K562 (cell line): ENCODE results near the gene CCNY. TPM values are rescaled to one million over a fixed set of nuclear protein-coding genes. Genes with fewer than 3 reads are reported as not detected.

ENCODE experiments used
- FIP1L1 ChIP-seq: fragments of 200-400 bp; formaldehyde crosslinking; IDR thresholded peaks from 2 replicates; pipeline ENCODE4 v1.6.1; 2018; ENCODE audit warnings: mild to moderate bottlenecking, low read depth, low read length; ENCODE audit not compliant: poor library complexity, severe bottlenecking
- polyA plus RNA-seq, 8 experiments: library from polyadenylated mRNA; depleted of rRNA in 4 of 8; stranded (reverse) in 5 of 8; unstranded in 3 of 8; fragments of >200 nt; fragmentation: Nextera tagmentation in 2 of 8; fragmentation: Illumina TruSeq in 1 of 8; extraction: Ambion mirVana in 2 of 8; extraction: Trizol in 1 of 8; gene quantifications; 2 replicates each; pipeline versions ENCODE4 v1.2.1 to v1.2.3, GENCODE V29; 2011 to 2014; ENCODE audit warnings: inconsistent platforms in 1 of 8, missing spikeins in 1 of 8
- total RNA-seq, 7 experiments: library from RNA; depleted of rRNA in 6 of 7; stranded (reverse); fragments of >200 nt in 6 of 7; fragmentation: Illumina TruSeq in 2 of 7; extraction: Trizol in 2 of 7; gene quantifications; 2 replicates each; pipeline versions ENCODE4 v1.2.1 to v1.2.3, GENCODE V29; 2011 to 2021; ENCODE audit warnings: low replicate concordance in 1 of 7
- TF ChIP-seq, protein P1 (sequence below): fragments of 450-650 bp; IDR thresholded peaks from 2 replicates; pipeline ENCODE4 v1.6.1; 2016; ENCODE audit warnings: low read depth
- TF ChIP-seq, protein P2 (sequence below): IDR thresholded peaks from 2 replicates; pipeline ENCODE4 v1.6.1; 2016; ENCODE audit warnings: missing genetic modification characterization, missing compliant biosample characterization

CCNY gene
- total and polyA plus RNA-seq, 9 of the 15 experiments (the other 6 are each of a cell fraction or from before 2014, with no cell fraction given): 8.4 to 109 (median 38.6) TPM

- TF ChIP-seq, protein P1, sequence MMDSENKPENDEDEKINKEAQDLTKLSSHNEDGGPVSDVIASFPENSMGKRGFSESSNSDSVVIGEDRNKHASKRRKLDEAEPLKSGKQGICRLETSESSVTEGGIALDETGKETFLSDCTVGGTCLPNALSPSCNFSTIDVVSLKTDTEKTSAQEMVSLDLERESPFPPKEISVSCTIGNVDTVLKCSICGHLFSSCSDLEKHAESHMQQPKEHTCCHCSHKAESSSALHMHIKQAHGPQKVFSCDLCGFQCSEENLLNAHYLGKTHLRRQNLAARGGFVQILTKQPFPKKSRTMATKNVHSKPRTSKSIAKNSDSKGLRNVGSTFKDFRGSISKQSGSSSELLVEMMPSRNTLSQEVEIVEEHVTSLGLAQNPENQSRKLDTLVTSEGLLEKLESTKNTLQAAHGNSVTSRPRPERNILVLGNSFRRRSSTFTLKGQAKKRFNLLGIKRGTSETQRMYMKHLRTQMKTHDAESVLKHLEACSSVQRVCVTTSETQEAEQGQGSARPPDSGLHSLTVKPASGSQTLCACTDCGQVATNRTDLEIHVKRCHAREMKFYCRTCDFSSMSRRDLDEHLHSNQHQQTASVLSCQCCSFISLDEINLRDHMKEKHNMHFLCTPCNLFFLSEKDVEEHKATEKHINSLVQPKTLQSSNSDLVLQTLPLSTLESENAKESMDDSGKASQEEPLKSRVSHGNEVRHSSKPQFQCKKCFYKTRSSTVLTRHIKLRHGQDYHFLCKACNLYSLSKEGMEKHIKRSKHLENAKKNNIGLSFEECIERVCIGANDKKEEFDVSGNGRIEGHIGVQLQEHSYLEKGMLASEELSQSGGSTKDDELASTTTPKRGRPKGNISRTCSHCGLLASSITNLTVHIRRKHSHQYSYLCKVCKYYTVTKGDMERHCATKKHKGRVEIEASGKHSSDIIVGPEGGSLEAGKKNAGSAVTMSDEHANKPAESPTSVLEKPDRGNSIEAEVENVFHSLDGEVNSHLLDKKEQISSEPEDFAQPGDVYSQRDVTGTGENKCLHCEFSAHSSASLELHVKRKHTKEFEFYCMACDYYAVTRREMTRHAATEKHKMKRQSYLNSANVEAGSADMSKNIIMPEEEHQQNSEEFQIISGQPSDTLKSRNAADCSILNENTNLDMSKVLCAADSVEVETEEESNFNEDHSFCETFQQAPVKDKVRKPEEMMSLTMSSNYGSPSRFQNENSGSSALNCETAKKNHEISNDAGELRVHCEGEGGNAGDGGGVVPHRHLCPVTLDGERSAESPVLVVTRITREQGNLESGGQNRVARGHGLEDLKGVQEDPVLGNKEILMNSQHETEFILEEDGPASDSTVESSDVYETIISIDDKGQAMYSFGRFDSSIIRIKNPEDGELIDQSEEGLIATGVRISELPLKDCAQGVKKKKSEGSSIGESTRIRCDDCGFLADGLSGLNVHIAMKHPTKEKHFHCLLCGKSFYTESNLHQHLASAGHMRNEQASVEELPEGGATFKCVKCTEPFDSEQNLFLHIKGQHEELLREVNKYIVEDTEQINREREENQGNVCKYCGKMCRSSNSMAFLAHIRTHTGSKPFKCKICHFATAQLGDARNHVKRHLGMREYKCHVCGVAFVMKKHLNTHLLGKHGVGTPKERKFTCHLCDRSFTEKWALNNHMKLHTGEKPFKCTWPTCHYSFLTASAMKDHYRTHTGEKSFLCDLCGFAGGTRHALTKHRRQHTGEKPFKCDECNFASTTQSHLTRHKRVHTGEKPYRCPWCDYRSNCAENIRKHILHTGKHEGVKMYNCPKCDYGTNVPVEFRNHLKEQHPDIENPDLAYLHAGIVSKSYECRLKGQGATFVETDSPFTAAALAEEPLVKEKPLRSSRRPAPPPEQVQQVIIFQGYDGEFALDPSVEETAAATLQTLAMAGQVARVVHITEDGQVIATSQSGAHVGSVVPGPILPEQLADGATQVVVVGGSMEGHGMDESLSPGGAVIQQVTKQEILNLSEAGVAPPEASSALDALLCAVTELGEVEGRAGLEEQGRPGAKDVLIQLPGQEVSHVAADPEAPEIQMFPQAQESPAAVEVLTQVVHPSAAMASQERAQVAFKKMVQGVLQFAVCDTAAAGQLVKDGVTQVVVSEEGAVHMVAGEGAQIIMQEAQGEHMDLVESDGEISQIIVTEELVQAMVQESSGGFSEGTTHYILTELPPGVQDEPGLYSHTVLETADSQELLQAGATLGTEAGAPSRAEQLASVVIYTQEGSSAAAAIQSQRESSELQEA: no peak
- TF ChIP-seq FIP1L1: no peak
- TF ChIP-seq, protein P2, sequence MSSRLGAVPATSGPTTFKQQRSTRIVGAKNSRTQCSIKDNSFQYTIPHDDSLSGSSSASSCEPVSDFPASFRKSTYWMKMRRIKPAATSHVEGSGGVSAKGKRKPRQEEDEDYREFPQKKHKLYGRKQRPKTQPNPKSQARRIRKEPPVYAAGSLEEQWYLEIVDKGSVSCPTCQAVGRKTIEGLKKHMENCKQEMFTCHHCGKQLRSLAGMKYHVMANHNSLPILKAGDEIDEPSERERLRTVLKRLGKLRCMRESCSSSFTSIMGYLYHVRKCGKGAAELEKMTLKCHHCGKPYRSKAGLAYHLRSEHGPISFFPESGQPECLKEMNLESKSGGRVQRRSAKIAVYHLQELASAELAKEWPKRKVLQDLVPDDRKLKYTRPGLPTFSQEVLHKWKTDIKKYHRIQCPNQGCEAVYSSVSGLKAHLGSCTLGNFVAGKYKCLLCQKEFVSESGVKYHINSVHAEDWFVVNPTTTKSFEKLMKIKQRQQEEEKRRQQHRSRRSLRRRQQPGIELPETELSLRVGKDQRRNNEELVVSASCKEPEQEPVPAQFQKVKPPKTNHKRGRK (tag): no peak
Observed at GRCh38 chr10:35565602-35566081, 229.3 kb downstream of the CCNY start (continued).
